Measurements from ENCODE around the gene LRRC73. TPM values are rescaled to one million over a fixed set of nuclear protein-coding genes. Genes with fewer than 3 reads are reported as not detected.

Gene LRRC73
- total RNA-seq, 1 experiment from 2014 or later = 1.4 TPM

GRCh38 chr6:43504756-43505593 lies 5.2 kb downstream of the LRRC73 start:
- Mint-ChIP-seq H3K27ac (no peak overlapping the region), H3K27me3 (ENCODE audit: low read depth) (peaks cover 28% of the 10 kb centered on the region), H3K4me3 (no peak overlapping the region), H3K36me3 (peaks cover 35% of the 10 kb centered on the region), H3K9me3 (no peaks in the 10 kb centered on the region), H3K4me1 (peaks cover 8% of the 10 kb centered on the region)
- no peak for DNase-seq (ENCODE audit: low spot score)
- TF ChIP-seq MAX (CRISPR knock-in tag; IDR thresholded peaks at IDR 0.05) (no peak), TEAD4 (CRISPR knock-in tag; IDR thresholded peaks at IDR 0.05) (no peak), CBFB (CRISPR knock-in tag; IDR thresholded peaks at IDR 0.05; ENCODE audit: low read depth) (no peak), ZNF671 (CRISPR knock-in tag; IDR thresholded peaks at IDR 0.05) (no peak), ZNF138 (CRISPR knock-in tag; conservative IDR thresholded peaks at IDR 0.05) (no peak), FOXP4 (CRISPR knock-in tag; IDR thresholded peaks at IDR 0.05) (no peak), E2F5 (CRISPR knock-in tag; IDR thresholded peaks at IDR 0.05) (no peak), NFE2L1 (CRISPR knock-in tag; IDR thresholded peaks at IDR 0.05) (no peak), ATF3 (CRISPR knock-in tag; conservative IDR thresholded peaks at IDR 0.05) (no peak), ESRRA (CRISPR knock-in tag; IDR thresholded peaks at IDR 0.05; ENCODE audit: borderline replicate concordance) (no peak), ZNF219 (CRISPR knock-in tag; IDR thresholded peaks at IDR 0.05; ENCODE audit: borderline replicate concordance) (no peak), NR3C1 (CRISPR knock-in tag; conservative IDR thresholded peaks at IDR 0.05; ENCODE audit: low read depth) (no peak)
- TF ChIP-seq, protein P1, sequence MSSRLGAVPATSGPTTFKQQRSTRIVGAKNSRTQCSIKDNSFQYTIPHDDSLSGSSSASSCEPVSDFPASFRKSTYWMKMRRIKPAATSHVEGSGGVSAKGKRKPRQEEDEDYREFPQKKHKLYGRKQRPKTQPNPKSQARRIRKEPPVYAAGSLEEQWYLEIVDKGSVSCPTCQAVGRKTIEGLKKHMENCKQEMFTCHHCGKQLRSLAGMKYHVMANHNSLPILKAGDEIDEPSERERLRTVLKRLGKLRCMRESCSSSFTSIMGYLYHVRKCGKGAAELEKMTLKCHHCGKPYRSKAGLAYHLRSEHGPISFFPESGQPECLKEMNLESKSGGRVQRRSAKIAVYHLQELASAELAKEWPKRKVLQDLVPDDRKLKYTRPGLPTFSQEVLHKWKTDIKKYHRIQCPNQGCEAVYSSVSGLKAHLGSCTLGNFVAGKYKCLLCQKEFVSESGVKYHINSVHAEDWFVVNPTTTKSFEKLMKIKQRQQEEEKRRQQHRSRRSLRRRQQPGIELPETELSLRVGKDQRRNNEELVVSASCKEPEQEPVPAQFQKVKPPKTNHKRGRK (CRISPR knock-in tag; IDR thresholded peaks at IDR 0.05; ENCODE audit: borderline replicate concordance) = no peak
- TF ChIP-seq, protein P2, sequence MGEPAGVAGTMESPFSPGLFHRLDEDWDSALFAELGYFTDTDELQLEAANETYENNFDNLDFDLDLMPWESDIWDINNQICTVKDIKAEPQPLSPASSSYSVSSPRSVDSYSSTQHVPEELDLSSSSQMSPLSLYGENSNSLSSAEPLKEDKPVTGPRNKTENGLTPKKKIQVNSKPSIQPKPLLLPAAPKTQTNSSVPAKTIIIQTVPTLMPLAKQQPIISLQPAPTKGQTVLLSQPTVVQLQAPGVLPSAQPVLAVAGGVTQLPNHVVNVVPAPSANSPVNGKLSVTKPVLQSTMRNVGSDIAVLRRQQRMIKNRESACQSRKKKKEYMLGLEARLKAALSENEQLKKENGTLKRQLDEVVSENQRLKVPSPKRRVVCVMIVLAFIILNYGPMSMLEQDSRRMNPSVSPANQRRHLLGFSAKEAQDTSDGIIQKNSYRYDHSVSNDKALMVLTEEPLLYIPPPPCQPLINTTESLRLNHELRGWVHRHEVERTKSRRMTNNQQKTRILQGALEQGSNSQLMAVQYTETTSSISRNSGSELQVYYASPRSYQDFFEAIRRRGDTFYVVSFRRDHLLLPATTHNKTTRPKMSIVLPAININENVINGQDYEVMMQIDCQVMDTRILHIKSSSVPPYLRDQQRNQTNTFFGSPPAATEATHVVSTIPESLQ (CRISPR knock-in tag; IDR thresholded peaks at IDR 0.05) = no peak
- ChIA-PET POLR2A (interaction anchor here (0.5 kb wide), 1 partner anchor 338 kb away, joined by 3 read pairs; no protein-coding TSS in a partner anchor), CTCF (interaction anchor here (0.7 to 4.6 kb wide), 6 partner anchors 11 to 276 kb away, joined by 3 to 75 read pairs (median 8); partner anchors contain the start of genes DLK2, DNPH1 and ZNF318)
- ATAC-seq = no peak

DNA sequence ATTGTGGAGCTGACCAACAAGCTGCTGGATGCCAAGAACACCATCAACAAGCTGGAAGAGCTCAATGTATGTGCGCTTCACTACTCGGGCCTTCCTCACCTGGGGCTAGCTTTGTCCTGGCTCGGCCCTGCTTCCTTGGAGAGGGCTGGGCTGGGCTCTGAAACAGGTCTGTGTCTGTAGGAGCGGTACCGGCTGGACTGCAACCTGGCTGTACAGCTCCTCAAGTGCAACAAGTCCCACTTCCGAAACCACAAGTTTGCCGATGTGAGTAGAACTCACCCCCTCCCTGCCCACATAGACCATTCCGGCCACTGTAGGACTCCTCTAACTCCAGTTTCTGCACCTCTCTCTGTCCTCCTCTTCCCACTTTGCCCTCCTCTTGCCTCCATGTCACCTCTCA lies 6.7 kb downstream of the LRRC73 start:
- Mint-ChIP-seq H3K27me3 (ENCODE audit: low read depth) (peaks cover 16% of the 10 kb centered on the region), H3K4me3 (no peak overlapping the region), H3K36me3 (peaks cover 47% of the 10 kb centered on the region), H3K27ac (no peak overlapping the region), H3K9me3 (no peaks in the 10 kb centered on the region), H3K4me1 (no peaks in the 10 kb centered on the region)
- ChIA-PET CTCF (no interaction called here), POLR2A (no interaction called here)
- ATAC-seq (no peak), DNase-seq (ENCODE audit: low spot score) (no peak)
- no peak for TF ChIP-seq ZNF263 (CRISPR knock-in tag; IDR thresholded peaks at IDR 0.05; ENCODE audit: low read depth)
- TF ChIP-seq ZBTB21 (CRISPR knock-in tag; IDR thresholded peaks at IDR 0.05; ENCODE audit: borderline replicate concordance) = no peak
- TF ChIP-seq, protein P3, sequence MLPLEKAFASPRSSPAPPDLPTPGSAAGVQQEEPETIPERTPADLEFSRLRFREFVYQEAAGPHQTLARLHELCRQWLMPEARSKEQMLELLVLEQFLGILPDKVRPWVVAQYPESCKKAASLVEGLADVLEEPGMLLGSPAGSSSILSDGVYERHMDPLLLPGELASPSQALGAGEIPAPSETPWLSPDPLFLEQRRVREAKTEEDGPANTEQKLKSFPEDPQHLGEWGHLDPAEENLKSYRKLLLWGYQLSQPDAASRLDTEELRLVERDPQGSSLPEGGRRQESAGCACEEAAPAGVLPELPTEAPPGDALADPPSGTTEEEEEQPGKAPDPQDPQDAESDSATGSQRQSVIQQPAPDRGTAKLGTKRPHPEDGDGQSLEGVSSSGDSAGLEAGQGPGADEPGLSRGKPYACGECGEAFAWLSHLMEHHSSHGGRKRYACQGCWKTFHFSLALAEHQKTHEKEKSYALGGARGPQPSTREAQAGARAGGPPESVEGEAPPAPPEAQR (CRISPR knock-in tag; IDR thresholded peaks at IDR 0.05) = no peak
- no peak for TF ChIP-seq NFE2L1 (CRISPR knock-in tag; IDR thresholded peaks at IDR 0.05)
- TF ChIP-seq, protein P4, sequence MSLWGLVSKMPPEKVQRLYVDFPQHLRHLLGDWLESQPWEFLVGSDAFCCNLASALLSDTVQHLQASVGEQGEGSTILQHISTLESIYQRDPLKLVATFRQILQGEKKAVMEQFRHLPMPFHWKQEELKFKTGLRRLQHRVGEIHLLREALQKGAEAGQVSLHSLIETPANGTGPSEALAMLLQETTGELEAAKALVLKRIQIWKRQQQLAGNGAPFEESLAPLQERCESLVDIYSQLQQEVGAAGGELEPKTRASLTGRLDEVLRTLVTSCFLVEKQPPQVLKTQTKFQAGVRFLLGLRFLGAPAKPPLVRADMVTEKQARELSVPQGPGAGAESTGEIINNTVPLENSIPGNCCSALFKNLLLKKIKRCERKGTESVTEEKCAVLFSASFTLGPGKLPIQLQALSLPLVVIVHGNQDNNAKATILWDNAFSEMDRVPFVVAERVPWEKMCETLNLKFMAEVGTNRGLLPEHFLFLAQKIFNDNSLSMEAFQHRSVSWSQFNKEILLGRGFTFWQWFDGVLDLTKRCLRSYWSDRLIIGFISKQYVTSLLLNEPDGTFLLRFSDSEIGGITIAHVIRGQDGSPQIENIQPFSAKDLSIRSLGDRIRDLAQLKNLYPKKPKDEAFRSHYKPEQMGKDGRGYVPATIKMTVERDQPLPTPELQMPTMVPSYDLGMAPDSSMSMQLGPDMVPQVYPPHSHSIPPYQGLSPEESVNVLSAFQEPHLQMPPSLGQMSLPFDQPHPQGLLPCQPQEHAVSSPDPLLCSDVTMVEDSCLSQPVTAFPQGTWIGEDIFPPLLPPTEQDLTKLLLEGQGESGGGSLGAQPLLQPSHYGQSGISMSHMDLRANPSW (CRISPR knock-in tag; conservative IDR thresholded peaks at IDR 0.05; ENCODE audit: low read depth) = no peak
- no peak for TF ChIP-seq SMAD3 (CRISPR knock-in tag; IDR thresholded peaks at IDR 0.05; ENCODE audit: borderline replicate concordance)
- TF ChIP-seq TEAD4 (CRISPR knock-in tag; IDR thresholded peaks at IDR 0.05) = no peak
- no peak for TF ChIP-seq MAX (CRISPR knock-in tag; IDR thresholded peaks at IDR 0.05)
- TF ChIP-seq, protein P5, sequence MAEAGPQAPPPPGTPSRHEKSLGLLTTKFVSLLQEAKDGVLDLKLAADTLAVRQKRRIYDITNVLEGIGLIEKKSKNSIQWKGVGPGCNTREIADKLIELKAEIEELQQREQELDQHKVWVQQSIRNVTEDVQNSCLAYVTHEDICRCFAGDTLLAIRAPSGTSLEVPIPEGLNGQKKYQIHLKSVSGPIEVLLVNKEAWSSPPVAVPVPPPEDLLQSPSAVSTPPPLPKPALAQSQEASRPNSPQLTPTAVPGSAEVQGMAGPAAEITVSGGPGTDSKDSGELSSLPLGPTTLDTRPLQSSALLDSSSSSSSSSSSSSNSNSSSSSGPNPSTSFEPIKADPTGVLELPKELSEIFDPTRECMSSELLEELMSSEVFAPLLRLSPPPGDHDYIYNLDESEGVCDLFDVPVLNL (CRISPR knock-in tag; IDR thresholded peaks at IDR 0.05; ENCODE audit: borderline replicate concordance, low read depth) = no peak
